GM12892 (cell line): ENCODE measurements around the gene LILRA1.

Source experiments
- POLR2A ChIP-seq: IDR thresholded peaks from 2 replicates; pipeline ENCODE4 v1.6.1; 2011; ENCODE audit warnings: low read depth, low read length, control low read depth
- POLR2AphosphoS5 ChIP-seq: IDR thresholded peaks from 2 replicates; pipeline ENCODE4 v1.6.1; 2011; ENCODE audit warnings: low read depth, low read length, control low read depth
- TAF1 ChIP-seq: IDR thresholded peaks from 2 replicates; pipeline ENCODE4 v1.6.1; 2011; ENCODE audit warnings: low read depth, mild to moderate bottlenecking, control low read depth, low read length, borderline replicate concordance

DNA sequence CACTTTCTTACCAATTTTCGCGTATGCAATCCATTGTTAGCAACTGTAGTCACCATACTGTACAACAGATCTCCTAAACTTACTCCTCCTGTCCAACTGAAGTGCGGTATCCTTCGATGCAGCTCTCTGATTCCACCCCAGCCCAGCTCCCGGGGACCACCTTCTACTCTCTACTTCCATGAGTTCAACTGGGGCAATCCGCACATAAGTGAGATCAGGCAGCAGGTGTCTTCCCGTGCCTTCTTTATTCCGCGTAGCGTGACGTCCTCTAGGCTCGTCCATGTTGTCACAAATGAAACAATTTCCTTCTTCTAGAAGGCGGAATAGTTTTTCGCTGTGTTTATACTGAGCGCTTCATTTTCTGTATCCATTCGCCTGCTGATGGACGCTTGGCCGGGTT is 45.3 kb downstream of the LILRA1 start:
- TF ChIP-seq POLR2AphosphoS5: no peak
- TF ChIP-seq POLR2A: peak; percentile 30; the same call in 1 of the 2 replicates
- TF ChIP-seq TAF1: no peak
